HepG2 (cell line): ENCODE measurements around the gene HHEX. TPM values are rescaled to one million over a fixed set of nuclear protein-coding genes. Genes with fewer than 3 reads are reported as not detected.

Experiments
- ATM ChIP-seq: fragments of 450-650 bp; IDR thresholded peaks from 2 replicates; pipeline ENCODE4 v1.7.1; 2017; ENCODE audit warnings: mild to moderate bottlenecking, borderline replicate concordance
- NCOA5 ChIP-seq: sonication (generic); formaldehyde crosslinking; IDR thresholded peaks from 2 replicates; pipeline ENCODE4 v1.4.0; 2020; ENCODE audit warnings: missing genetic modification reagents
- PRDM15 ChIP-seq: sonication (generic); formaldehyde crosslinking; IDR thresholded peaks from 2 replicates; pipeline ENCODE4 v1.4.0; 2020; ENCODE audit warnings: missing genetic modification reagents
- SAP130 ChIP-seq: IDR thresholded peaks from 2 replicates; pipeline ENCODE4 v1.6.1; 2016; ENCODE audit warnings: low read depth
- ZBTB33 ChIP-seq: sonication (generic); formaldehyde crosslinking; IDR thresholded peaks from 2 replicates; pipeline ENCODE4 v1.4.0; 2020; ENCODE audit warnings: missing genetic modification reagents
- ZBTB43 ChIP-seq: sonication (generic); formaldehyde crosslinking; conservative IDR thresholded peaks from 2 replicates; pipeline ENCODE4 v1.4.0; 2020; ENCODE audit warnings: missing genetic modification reagents
- ZNF441 ChIP-seq: sonication (generic); formaldehyde crosslinking; IDR thresholded peaks from 2 replicates; pipeline ENCODE4 v1.7.0; 2021; ENCODE audit warnings: missing genetic modification reagents, borderline replicate concordance
- ZNF761 ChIP-seq: sonication (generic); formaldehyde crosslinking; conservative IDR thresholded peaks from 2 replicates; pipeline ENCODE4 v1.4.0; 2020; ENCODE audit warnings: mild to moderate bottlenecking, missing genetic modification reagents
- ZUFSP ChIP-seq: sonication (generic); formaldehyde crosslinking; IDR thresholded peaks from 2 replicates; pipeline ENCODE4 v1.9.0; 2021; ENCODE audit warnings: missing genetic modification reagents, mild to moderate bottlenecking, borderline replicate concordance
- polyA plus RNA-seq, 8 experiments: library from polyadenylated mRNA; depleted of rRNA in 3 of 8; stranded (reverse) in 7 of 8; unstranded in 1 of 8; fragments of >200 nt; fragmentation: Illumina TruSeq in 4 of 8; extraction: Trizol in 4 of 8; gene quantifications; 2 replicates each; pipeline versions ENCODE4 v1.2.1 to v1.2.3, GENCODE V29; 2011 to 2016; ENCODE audit warnings: low read depth in 4 of 8, missing spikeins in 1 of 8, mixed read lengths in 1 of 8; ENCODE audit not compliant: insufficient read depth in 1 of 8
- total RNA-seq, 5 experiments: library from RNA; depleted of rRNA; stranded (reverse); fragments of >200 nt; fragmentation: Illumina TruSeq; extraction: Trizol; gene quantifications; 2 replicates each; pipeline ENCODE4 v1.2.3, GENCODE V29; 2016; ENCODE audit warnings: low read depth in 1 of 5

HHEX gene
- total and polyA plus RNA-seq, 2 of the 13 experiments (the other 11 are each of a cell fraction or from before 2014, with no cell fraction given), result 44.5 to 48.7 TPM

GRCh38 chr10:92689663-92690210, at the start of gene HHEX (continued):
- TF ChIP-seq ZBTB33 (CRISPR knock-in tag) (no peak), ZUFSP (CRISPR knock-in tag) (no peak), PRDM15 (CRISPR knock-in tag) (peak; percentile 57), ZNF761 (peak; percentile 23; the same call in 1 of the 2 replicates), NCOA5 (CRISPR knock-in tag) (no peak), ATM (no peak), ZNF441 (CRISPR knock-in tag) (peak; percentile 40; the same call in 1 of the 2 replicates), SAP130 (CRISPR knock-in tag) (peak; percentile 39; the same call in 1 of the 2 replicates), ZBTB43 (peak; percentile 59; the same call in 1 of the 2 replicates)
